Measurements from ENCODE around the gene ALDH18A1. TPM values are rescaled to one million over a fixed set of nuclear protein-coding genes. Genes with fewer than 3 reads are reported as not detected.

Gene ALDH18A1
- total RNA-seq, 3 donors from 2014 or later (not counting 1 experiment from before 2014, with no cell fraction given) = 20.7 to 33.4 (median 25.2) TPM

DNA sequence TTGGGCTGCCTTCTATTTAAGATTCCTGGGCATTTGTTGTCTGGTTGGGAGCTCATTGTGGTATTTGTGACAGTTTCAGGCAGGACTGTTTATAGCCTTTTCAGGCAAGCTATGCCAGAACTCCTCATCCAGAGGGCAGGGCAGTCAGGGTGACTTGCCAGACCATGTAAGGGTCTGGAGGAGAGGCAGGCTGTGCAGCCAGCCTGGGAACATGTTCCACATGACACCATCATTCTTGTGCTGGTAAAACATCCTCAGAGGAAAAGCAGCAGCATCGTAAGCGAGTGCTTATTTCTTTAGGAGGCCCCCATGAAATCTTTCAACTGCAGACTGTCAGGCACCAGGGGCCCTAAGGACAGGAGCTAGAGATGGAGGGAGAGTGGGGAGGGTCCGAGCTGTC is 51.3 kb downstream of the ALDH18A1 start:
- intact Hi-C loops (cut with micrococcal nuclease) = no loop called here
- Histone ChIP-seq H3K27ac (ENCODE audit: low read length) (no peak overlapping the region), H3K27me3 (ENCODE audit: control insufficient read depth, insufficient read depth, low read length) (no peaks in the 10 kb centered on the region), H3K9me3 (ENCODE audit: control insufficient read depth, insufficient read depth, low read length) (no peaks in the 10 kb centered on the region), H3K36me3 (ENCODE audit: control insufficient read depth, insufficient read depth, low read length) (peaks cover 30% of the 10 kb centered on the region), H3K4me3 (ENCODE audit: low read length) (no peak overlapping the region), H3K4me1 (ENCODE audit: control insufficient read depth, insufficient read depth, low read length) (no peaks in the 10 kb centered on the region)
- Mint-ChIP-seq H3K36me3 (peaks cover 20% of the 10 kb centered on the region), H3K27me3 (ENCODE audit: low read depth in 2 of 2) (no peaks in the 10 kb centered on the region), H3K27ac (no peak overlapping the region), H3K4me1 (no peaks in the 10 kb centered on the region), H3K4me3 (no peak overlapping the region), H3K9me3 (no peaks in the 10 kb centered on the region)
- ATAC-seq = no peak
- no peak for DNase-seq
- TF ChIP-seq, protein P1, sequence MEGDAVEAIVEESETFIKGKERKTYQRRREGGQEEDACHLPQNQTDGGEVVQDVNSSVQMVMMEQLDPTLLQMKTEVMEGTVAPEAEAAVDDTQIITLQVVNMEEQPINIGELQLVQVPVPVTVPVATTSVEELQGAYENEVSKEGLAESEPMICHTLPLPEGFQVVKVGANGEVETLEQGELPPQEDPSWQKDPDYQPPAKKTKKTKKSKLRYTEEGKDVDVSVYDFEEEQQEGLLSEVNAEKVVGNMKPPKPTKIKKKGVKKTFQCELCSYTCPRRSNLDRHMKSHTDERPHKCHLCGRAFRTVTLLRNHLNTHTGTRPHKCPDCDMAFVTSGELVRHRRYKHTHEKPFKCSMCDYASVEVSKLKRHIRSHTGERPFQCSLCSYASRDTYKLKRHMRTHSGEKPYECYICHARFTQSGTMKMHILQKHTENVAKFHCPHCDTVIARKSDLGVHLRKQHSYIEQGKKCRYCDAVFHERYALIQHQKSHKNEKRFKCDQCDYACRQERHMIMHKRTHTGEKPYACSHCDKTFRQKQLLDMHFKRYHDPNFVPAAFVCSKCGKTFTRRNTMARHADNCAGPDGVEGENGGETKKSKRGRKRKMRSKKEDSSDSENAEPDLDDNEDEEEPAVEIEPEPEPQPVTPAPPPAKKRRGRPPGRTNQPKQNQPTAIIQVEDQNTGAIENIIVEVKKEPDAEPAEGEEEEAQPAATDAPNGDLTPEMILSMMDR (IDR thresholded peaks at IDR 0.05) = no peak
- WGBS (ENCODE audit: insufficient coverage) = 95% methylated on average over 3 of the region's 3 CpGs

DNA sequence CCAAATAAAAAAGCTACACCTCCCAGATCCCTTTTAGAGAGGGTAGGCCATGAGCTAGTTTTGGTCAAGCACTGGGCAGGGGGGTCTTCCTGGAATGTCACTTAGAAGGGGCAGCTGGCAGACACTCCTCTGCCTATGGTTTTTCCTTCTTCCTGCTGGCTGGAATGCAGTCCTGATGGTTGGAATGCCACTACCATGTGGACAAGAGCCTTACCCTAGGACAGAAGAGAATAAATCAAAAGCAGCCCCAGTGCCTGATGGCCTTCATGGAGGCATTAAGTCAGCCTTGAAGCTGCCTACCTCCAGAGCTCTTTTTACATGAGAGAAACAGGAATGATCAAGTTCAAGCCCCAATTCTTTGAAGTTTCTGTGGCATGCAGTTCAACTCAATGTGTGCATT is 51.9 kb downstream of the ALDH18A1 start:
- no peak for DNase-seq
- H3K36me3 ChIP-seq (ENCODE audit: control insufficient read depth, insufficient read depth, low read length) = peaks cover 27% of the 10 kb centered on the region
- H3K27ac Mint-ChIP-seq = no peak overlapping the region
- ATAC-seq = no peak
- H3K4me3 Mint-ChIP-seq = no peak overlapping the region
- TF ChIP-seq, protein P1 (IDR thresholded peaks at IDR 0.05) = no peak
- H3K27ac ChIP-seq (ENCODE audit: low read length) = no peak overlapping the region
- no peaks in the 10 kb centered on the region for H3K27me3 ChIP-seq (ENCODE audit: control insufficient read depth, insufficient read depth, low read length)
- no peaks in the 10 kb centered on the region for H3K9me3 Mint-ChIP-seq
- no peaks in the 10 kb centered on the region for H3K4me1 Mint-ChIP-seq
- no peaks in the 10 kb centered on the region for H3K27me3 Mint-ChIP-seq (ENCODE audit: low read depth in 2 of 2)
- no peaks in the 10 kb centered on the region for H3K4me1 ChIP-seq (ENCODE audit: control insufficient read depth, insufficient read depth, low read length)
- H3K36me3 Mint-ChIP-seq = peaks cover 15% of the 10 kb centered on the region
- H3K4me3 ChIP-seq (ENCODE audit: low read length) = no peak overlapping the region
- H3K9me3 ChIP-seq (ENCODE audit: control insufficient read depth, insufficient read depth, low read length) = no peaks in the 10 kb centered on the region
- intact Hi-C loops (cut with micrococcal nuclease) = no loop called here

DNA sequence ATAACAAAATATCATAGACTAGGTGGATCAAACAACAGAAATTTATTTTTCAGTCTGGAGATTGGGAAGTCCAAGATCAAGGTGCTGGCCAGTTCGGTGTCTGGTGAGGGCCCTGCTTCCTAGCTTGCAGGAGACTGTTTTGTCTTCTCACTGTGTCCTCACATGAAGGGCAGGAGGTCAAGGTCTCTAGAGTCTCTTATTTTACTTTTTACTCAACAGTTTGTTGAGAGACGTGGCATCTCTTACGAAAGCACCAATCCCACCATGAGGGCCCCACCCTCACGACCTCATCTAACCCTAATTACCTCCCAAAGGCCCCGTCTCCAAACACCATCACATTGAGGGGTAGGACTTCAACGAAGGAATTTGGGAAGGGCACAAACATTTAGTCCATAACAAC is 54.1 kb downstream of the ALDH18A1 start:
- no peaks in the 10 kb centered on the region for H3K9me3 Mint-ChIP-seq
- Histone ChIP-seq H3K36me3 (ENCODE audit: control insufficient read depth, insufficient read depth, low read length) (peaks cover 11% of the 10 kb centered on the region), H3K9me3 (ENCODE audit: control insufficient read depth, insufficient read depth, low read length) (no peaks in the 10 kb centered on the region), H3K4me1 (ENCODE audit: control insufficient read depth, insufficient read depth, low read length) (no peaks in the 10 kb centered on the region), H3K27ac (ENCODE audit: low read length) (no peak overlapping the region), H3K4me3 (ENCODE audit: low read length) (no peak overlapping the region), H3K27me3 (ENCODE audit: control insufficient read depth, insufficient read depth, low read length) (no peaks in the 10 kb centered on the region)
- ATAC-seq (no peak), DNase-seq (no peak)
- peaks cover 5% of the 10 kb centered on the region for H3K36me3 Mint-ChIP-seq
- H3K27me3 Mint-ChIP-seq (ENCODE audit: low read depth in 2 of 2) = no peaks in the 10 kb centered on the region
- no peaks in the 10 kb centered on the region for H3K4me1 Mint-ChIP-seq
- no peak overlapping the region for H3K27ac Mint-ChIP-seq
- TF ChIP-seq, protein P1 (IDR thresholded peaks at IDR 0.05) = no peak
- no peak overlapping the region for H3K4me3 Mint-ChIP-seq
- WGBS (ENCODE audit: insufficient coverage) = 88% methylated on average over 6 of the region's 6 CpGs
- intact Hi-C loops (cut with micrococcal nuclease) = no loop called here

DNA sequence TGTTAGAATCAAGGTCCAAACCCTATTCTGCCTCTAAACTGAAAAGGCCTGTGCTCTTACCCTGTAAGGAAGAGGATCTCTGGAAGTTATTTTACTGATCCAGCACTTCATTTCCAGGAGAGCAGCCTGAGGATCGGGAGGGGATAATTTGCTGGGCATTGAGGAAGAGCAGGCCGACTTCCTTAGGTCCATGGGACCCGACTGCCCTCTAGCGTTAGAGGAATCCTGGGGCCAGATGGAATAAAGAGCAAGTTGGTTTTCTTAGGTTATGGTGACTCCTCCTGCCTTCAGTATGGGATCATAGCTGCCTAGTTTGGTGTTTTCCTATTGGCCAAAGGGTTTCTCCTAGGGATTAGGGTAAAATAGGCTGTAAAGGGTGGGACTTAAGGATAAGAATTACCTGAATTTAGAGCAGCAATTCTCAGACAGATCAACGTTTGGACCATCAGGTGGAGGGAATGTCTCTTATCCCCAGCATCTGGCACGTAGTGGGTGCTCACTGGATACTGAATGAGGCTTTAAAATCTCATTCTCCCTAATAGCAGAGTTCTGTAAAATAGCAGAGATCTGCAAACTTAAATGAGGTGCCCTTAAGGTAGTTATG is 55.3 kb downstream of the ALDH18A1 start:
- no peaks in the 10 kb centered on the region for H3K27me3 ChIP-seq (ENCODE audit: control insufficient read depth, insufficient read depth, low read length)
- WGBS (ENCODE audit: insufficient coverage) = 34% methylated on average over 6 of the region's 6 CpGs
- DNase-seq = peak; percentile 23 to 70
- Mint-ChIP-seq H3K27ac (no peak overlapping the region), H3K9me3 (no peaks in the 10 kb centered on the region), H3K4me3 (no peak overlapping the region), H3K27me3 (ENCODE audit: low read depth in 2 of 2) (peaks cover 7 to 9% of the 10 kb centered on the region in 2 donors), H3K36me3 (no peaks in the 10 kb centered on the region), H3K4me1 (no peaks in the 10 kb centered on the region)
- H3K4me3 ChIP-seq (ENCODE audit: low read length) = no peak overlapping the region
- H3K36me3 ChIP-seq (ENCODE audit: control insufficient read depth, insufficient read depth, low read length) = peaks cover 6% of the 10 kb centered on the region
- H3K9me3 ChIP-seq (ENCODE audit: control insufficient read depth, insufficient read depth, low read length) = no peaks in the 10 kb centered on the region
- TF ChIP-seq, protein P1 (IDR thresholded peaks at IDR 0.05) = peak; percentile 67
- H3K4me1 ChIP-seq (ENCODE audit: control insufficient read depth, insufficient read depth, low read length) = no peaks in the 10 kb centered on the region
- intact Hi-C loops (cut with micrococcal nuclease) = loop anchor here (1.0 kb wide), 1 partner anchor 171 kb away; no protein-coding TSS in a partner anchor
- ATAC-seq = peak in 2 of 3 donors; percentile 54 to 67
- no peak overlapping the region for H3K27ac ChIP-seq (ENCODE audit: low read length)
